ENCODE measurements around the gene DHCR7.

Gene DHCR7

GRCh38 chr11:71483692-71484091 is 35.5 kb upstream of the DHCR7 start:
- Mint-ChIP-seq H3K9me3 (no peaks in the 10 kb centered on the region), H3K36me3 (peaks cover 95% of the 10 kb centered on the region), H3K27me3 (no peaks in the 10 kb centered on the region), H3K4me3 (no peak overlapping the region), H3K27ac (no peak overlapping the region), H3K4me1 (peaks cover 10% of the 10 kb centered on the region)
- ATAC-seq = no peak

- Mint-ChIP-seq H3K27me3 (no peaks in the 10 kb centered on the region), H3K9me3 (no peaks in the 10 kb centered on the region), H3K27ac (no peak overlapping the region), H3K4me3 (no peak overlapping the region), H3K4me1 (peaks cover 2% of the 10 kb centered on the region), H3K36me3 (peaks cover 93% of the 10 kb centered on the region)
- no peak for ATAC-seq
Measured at GRCh38 chr11:71482746-71483364, 34.7 kb upstream of the DHCR7 start.

GRCh38 chr11:71482216-71482615 is 34.0 kb upstream of the DHCR7 start:
- no peak overlapping the region for H3K27ac Mint-ChIP-seq
- peaks cover 97% of the 10 kb centered on the region for H3K36me3 Mint-ChIP-seq
- ATAC-seq = no peak
- H3K4me1 Mint-ChIP-seq = no peaks in the 10 kb centered on the region
- H3K4me3 Mint-ChIP-seq = no peak overlapping the region
- H3K27me3 Mint-ChIP-seq = no peaks in the 10 kb centered on the region
- no peaks in the 10 kb centered on the region for H3K9me3 Mint-ChIP-seq

- Mint-ChIP-seq H3K27me3 (no peaks in the 10 kb centered on the region), H3K27ac (no peak overlapping the region), H3K36me3 (peaks cover 96% of the 10 kb centered on the region), H3K9me3 (no peaks in the 10 kb centered on the region), H3K4me1 (no peaks in the 10 kb centered on the region), H3K4me3 (no peak overlapping the region)
- ATAC-seq = no peak
Measured at GRCh38 chr11:71481101-71481960, 33.1 kb upstream of the DHCR7 start.

GRCh38 chr11:71478528-71478840 is 30.3 kb upstream of the DHCR7 start:
- Mint-ChIP-seq H3K4me1 (no peaks in the 10 kb centered on the region), H3K9me3 (no peaks in the 10 kb centered on the region), H3K27ac (no peak overlapping the region), H3K27me3 (no peaks in the 10 kb centered on the region), H3K36me3 (peaks cover 91% of the 10 kb centered on the region), H3K4me3 (no peak overlapping the region)
- ATAC-seq = no peak

- Mint-ChIP-seq H3K27me3 (no peaks in the 10 kb centered on the region), H3K9me3 (no peaks in the 10 kb centered on the region), H3K36me3 (peaks cover 91% of the 10 kb centered on the region), H3K4me1 (no peaks in the 10 kb centered on the region), H3K4me3 (no peak overlapping the region), H3K27ac (no peak overlapping the region)
- no peak for ATAC-seq
Measured at GRCh38 chr11:71477641-71478527, 29.7 kb upstream of the DHCR7 start.

- no peak for ATAC-seq
- H3K27me3 Mint-ChIP-seq = no peaks in the 10 kb centered on the region
- no peaks in the 10 kb centered on the region for H3K9me3 Mint-ChIP-seq
- H3K4me1 Mint-ChIP-seq = no peaks in the 10 kb centered on the region
- no peak overlapping the region for H3K27ac Mint-ChIP-seq
- H3K4me3 Mint-ChIP-seq = no peak overlapping the region
- peaks cover 92% of the 10 kb centered on the region for H3K36me3 Mint-ChIP-seq
Measured at GRCh38 chr11:71476926-71477640, 28.9 kb upstream of the DHCR7 start.

- peaks cover 91% of the 10 kb centered on the region for H3K36me3 Mint-ChIP-seq
- no peak for ATAC-seq
- no peak overlapping the region for H3K4me3 Mint-ChIP-seq
- H3K4me1 Mint-ChIP-seq = no peaks in the 10 kb centered on the region
- no peak overlapping the region for H3K27ac Mint-ChIP-seq
- H3K9me3 Mint-ChIP-seq = no peaks in the 10 kb centered on the region
- H3K27me3 Mint-ChIP-seq = no peaks in the 10 kb centered on the region
Measured at GRCh38 chr11:71476031-71476430, 27.8 kb upstream of the DHCR7 start.

- H3K4me3 Mint-ChIP-seq = no peak overlapping the region
- H3K36me3 Mint-ChIP-seq = peaks cover 87% of the 10 kb centered on the region
- H3K9me3 Mint-ChIP-seq = no peaks in the 10 kb centered on the region
- H3K27me3 Mint-ChIP-seq = no peaks in the 10 kb centered on the region
- ATAC-seq = no peak
- no peaks in the 10 kb centered on the region for H3K4me1 Mint-ChIP-seq
- no peak overlapping the region for H3K27ac Mint-ChIP-seq
Measured at GRCh38 chr11:71474771-71475483, 26.7 kb upstream of the DHCR7 start.

GRCh38 chr11:71474141-71474770 is 26.1 kb upstream of the DHCR7 start:
- ATAC-seq = no peak
- no peaks in the 10 kb centered on the region for H3K9me3 Mint-ChIP-seq
- H3K27ac Mint-ChIP-seq = no peak overlapping the region
- H3K36me3 Mint-ChIP-seq = peaks cover 82% of the 10 kb centered on the region
- no peak overlapping the region for H3K4me3 Mint-ChIP-seq
- H3K27me3 Mint-ChIP-seq = no peaks in the 10 kb centered on the region
- H3K4me1 Mint-ChIP-seq = no peaks in the 10 kb centered on the region

GRCh38 chr11:71473793-71474080 is 25.5 kb upstream of the DHCR7 start:
- H3K9me3 Mint-ChIP-seq = no peaks in the 10 kb centered on the region
- peaks cover 82% of the 10 kb centered on the region for H3K36me3 Mint-ChIP-seq
- ATAC-seq = no peak
- no peak overlapping the region for H3K27ac Mint-ChIP-seq
- no peaks in the 10 kb centered on the region for H3K27me3 Mint-ChIP-seq
- no peaks in the 10 kb centered on the region for H3K4me1 Mint-ChIP-seq
- H3K4me3 Mint-ChIP-seq = no peak overlapping the region

GRCh38 chr11:71472941-71473792 is 25.0 kb upstream of the DHCR7 start:
- no peaks in the 10 kb centered on the region for H3K27me3 Mint-ChIP-seq
- H3K27ac Mint-ChIP-seq = no peak overlapping the region
- no peak overlapping the region for H3K4me3 Mint-ChIP-seq
- no peak for ATAC-seq
- H3K9me3 Mint-ChIP-seq = no peaks in the 10 kb centered on the region
- no peaks in the 10 kb centered on the region for H3K4me1 Mint-ChIP-seq
- H3K36me3 Mint-ChIP-seq = peaks cover 83% of the 10 kb centered on the region

- H3K27ac Mint-ChIP-seq = no peak overlapping the region
- no peaks in the 10 kb centered on the region for H3K4me1 Mint-ChIP-seq
- H3K36me3 Mint-ChIP-seq = peaks cover 83% of the 10 kb centered on the region
- H3K27me3 Mint-ChIP-seq = no peaks in the 10 kb centered on the region
- H3K4me3 Mint-ChIP-seq = no peak overlapping the region
- no peak for ATAC-seq
- H3K9me3 Mint-ChIP-seq = no peaks in the 10 kb centered on the region
Measured at GRCh38 chr11:71472357-71472885, 24.2 kb upstream of the DHCR7 start.
